Measurements from ENCODE around the gene FAM240A.

FAM240A gene

DNA sequence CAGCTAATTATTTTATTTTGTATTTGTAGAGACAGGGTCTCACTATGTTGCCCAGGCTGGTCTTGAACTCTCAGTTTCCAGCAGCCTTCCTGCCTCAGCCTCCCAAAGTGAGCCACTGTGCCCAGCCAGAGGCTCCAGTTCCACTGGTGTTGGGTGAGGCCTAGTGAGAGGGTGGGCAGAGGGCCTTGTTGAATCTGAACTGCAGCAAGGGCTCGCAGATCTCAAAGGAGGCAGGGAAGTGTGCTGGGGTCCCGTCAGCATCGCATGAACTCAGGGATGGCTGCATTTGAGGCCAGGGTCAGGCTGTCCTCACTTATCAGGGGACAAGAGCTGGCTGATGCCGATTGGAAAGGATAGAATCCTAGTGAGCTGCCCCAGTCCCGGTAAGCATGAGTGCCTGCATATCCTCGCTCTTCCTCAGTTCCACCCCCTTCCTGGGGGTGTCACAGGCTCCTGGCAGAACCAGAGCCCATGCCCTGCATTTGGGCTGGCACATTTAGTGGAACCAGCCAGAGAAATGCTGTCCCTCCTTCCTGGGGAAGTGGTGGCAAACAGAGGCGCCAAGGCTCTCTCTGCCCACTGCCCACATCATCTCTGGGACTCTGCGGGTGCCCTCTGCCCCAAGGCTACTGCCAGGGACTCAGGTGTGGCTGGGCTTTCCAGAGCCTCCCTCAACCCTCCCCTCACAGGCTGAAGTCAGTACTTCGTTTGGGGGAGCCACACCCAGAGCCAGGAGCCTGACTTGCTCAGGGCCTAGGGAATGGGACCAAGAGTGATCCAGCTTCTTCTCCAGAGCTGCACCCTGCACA is 57.1 kb downstream of the FAM240A start:
- no peak for DNase-seq (ENCODE audit: low read depth)
- TF ChIP-seq, protein P1, sequence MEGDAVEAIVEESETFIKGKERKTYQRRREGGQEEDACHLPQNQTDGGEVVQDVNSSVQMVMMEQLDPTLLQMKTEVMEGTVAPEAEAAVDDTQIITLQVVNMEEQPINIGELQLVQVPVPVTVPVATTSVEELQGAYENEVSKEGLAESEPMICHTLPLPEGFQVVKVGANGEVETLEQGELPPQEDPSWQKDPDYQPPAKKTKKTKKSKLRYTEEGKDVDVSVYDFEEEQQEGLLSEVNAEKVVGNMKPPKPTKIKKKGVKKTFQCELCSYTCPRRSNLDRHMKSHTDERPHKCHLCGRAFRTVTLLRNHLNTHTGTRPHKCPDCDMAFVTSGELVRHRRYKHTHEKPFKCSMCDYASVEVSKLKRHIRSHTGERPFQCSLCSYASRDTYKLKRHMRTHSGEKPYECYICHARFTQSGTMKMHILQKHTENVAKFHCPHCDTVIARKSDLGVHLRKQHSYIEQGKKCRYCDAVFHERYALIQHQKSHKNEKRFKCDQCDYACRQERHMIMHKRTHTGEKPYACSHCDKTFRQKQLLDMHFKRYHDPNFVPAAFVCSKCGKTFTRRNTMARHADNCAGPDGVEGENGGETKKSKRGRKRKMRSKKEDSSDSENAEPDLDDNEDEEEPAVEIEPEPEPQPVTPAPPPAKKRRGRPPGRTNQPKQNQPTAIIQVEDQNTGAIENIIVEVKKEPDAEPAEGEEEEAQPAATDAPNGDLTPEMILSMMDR (conservative IDR thresholded peaks at IDR 0.05; ENCODE audit: control insufficient read depth, insufficient read depth, low read depth, low read length), result no peak
- no peak overlapping the region for H3K4me3 ChIP-seq (ENCODE audit: control insufficient read depth, low read depth, low read length)

- no peak overlapping the region for H3K4me3 ChIP-seq (ENCODE audit: control insufficient read depth, low read depth, low read length)
- DNase-seq (ENCODE audit: low read depth), result no peak
- TF ChIP-seq, protein P1 (conservative IDR thresholded peaks at IDR 0.05; ENCODE audit: control insufficient read depth, insufficient read depth, low read depth, low read length), result no peak
Observed at GRCh38 chr3:46670000-46670890, 57.9 kb downstream of the FAM240A start.

DNA sequence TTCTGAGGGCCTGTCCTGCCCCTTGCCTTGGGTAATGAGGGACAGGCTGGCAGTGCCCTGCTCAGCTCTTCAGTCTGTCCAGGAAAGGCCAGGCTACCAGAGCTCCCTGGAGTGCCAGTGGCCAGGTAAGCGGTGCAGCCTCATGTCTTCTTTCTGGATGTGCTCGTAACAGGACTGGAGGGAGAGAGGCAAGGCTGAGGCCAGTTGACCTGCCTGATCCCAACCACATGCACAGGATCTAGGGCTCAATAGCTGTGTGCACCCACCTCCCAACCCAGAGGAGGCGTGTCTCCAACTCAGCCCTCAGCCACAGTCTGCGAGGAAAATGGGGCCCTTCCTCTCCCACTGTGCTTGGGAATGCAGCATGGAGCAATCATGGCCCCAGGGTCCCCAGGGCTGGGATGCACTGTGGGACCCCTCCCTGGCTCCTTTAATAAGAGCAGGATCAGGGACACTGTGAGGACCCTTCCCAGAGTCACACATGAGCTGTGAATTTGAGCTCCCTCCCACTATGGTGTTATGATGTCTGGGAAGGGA is 58.6 kb downstream of the FAM240A start:
- TF ChIP-seq, protein P1 (conservative IDR thresholded peaks at IDR 0.05; ENCODE audit: control insufficient read depth, insufficient read depth, low read depth, low read length), result no peak
- DNase-seq (ENCODE audit: low read depth), result no peak
- no peak overlapping the region for H3K4me3 ChIP-seq (ENCODE audit: control insufficient read depth, low read depth, low read length)

DNA sequence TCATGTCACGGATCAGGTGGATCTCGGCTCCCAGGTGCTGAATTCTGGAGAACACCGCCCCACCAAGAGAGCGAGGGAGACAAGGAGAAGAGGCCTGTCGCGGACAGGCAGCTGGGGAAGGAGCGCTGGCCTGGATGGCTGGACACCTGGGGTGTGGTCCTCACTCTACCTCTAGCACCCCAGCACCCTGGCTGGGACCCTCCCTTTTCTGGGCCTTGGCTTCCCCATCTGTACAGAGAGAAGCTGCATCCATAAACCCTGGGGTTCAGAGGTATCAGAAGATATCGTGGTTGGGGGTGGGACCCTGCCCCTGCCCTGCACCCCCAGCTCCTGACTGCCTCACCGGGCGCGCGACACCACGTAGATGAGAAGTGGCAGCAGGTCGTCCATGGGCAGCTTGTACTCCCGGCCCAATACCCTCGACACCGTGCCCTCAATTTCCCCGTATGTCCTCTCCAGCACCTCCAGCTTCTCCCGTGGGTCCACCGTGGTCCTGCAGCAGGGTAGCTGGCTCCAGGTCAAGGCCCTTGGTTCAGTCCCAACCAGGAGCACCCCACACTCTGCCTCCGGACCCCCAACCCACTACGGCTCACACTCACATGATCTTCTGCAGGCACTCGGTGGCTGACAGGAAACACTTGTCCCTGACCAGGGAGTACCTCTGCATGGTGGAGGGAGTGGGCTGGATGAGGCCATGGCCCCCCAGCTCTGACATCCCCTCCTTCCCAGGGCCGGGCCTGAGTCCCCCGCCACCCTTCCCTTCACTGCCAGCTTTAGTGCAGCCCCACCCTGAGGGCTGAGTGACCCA is 59.4 kb downstream of the FAM240A start:
- no peak overlapping the region for H3K4me3 ChIP-seq (ENCODE audit: control insufficient read depth, low read depth, low read length)
- TF ChIP-seq, protein P1 (conservative IDR thresholded peaks at IDR 0.05; ENCODE audit: control insufficient read depth, insufficient read depth, low read depth, low read length), result no peak
- no peak for DNase-seq (ENCODE audit: low read depth)

- no peak overlapping the region for H3K4me3 ChIP-seq (ENCODE audit: control insufficient read depth, low read depth, low read length)
- no peak for DNase-seq (ENCODE audit: low read depth)
- TF ChIP-seq, protein P1 (conservative IDR thresholded peaks at IDR 0.05; ENCODE audit: control insufficient read depth, insufficient read depth, low read depth, low read length), result no peak
Observed at GRCh38 chr3:46672349-46672695, 60.0 kb downstream of the FAM240A start.
